SJCRH30 (cell line): ENCODE measurements around the gene SYNGR1. TPM values are rescaled to one million over a fixed set of nuclear protein-coding genes. Genes with fewer than 3 reads are reported as not detected.
"Not testable (repeated sequence)": the region's sequence is repeated elsewhere in the genome, so short reads cannot be mapped to it uniquely, and the experiment has no call there.

Source experiments
- DNase-seq, 2 experiments: peaks; one replicate each; pipeline ENCODE4 v3.0.0-alpha.2; 2015 to 2020
- H3K27ac ChIP-seq: fragments of 250-450 bp; sonication (Bioruptor Pico); 2 replicates; pipeline ENCODE4 v1.5.1; 2020; ENCODE audit warnings: mild to moderate bottlenecking, moderate library complexity
- H3K27me3 ChIP-seq: fragments of 250-450 bp; sonication (Bioruptor Pico); 2 replicates; pipeline ENCODE4 v1.5.1; 2020; ENCODE audit warnings: mild to moderate bottlenecking, moderate library complexity
- H3K36me3 ChIP-seq: fragments of 250-450 bp; sonication (Bioruptor Pico); 2 replicates; pipeline ENCODE4 v1.5.1; 2020; ENCODE audit warnings: mild to moderate bottlenecking, moderate library complexity
- H3K4me1 ChIP-seq: fragments of 250-450 bp; sonication (Bioruptor Pico); 2 replicates; pipeline ENCODE4 v1.5.1; 2020; ENCODE audit warnings: mild to moderate bottlenecking, moderate library complexity
- H3K4me3 ChIP-seq: fragments of 250-450 bp; sonication (Bioruptor Pico); 2 replicates; pipeline ENCODE4 v1.5.1; 2020; ENCODE audit warnings: mild to moderate bottlenecking, moderate library complexity
- H3K9me3 ChIP-seq: fragments of 250-450 bp; sonication (Bioruptor Pico); replicated peaks from 2 replicates; pipeline ENCODE4 v1.5.1; 2020; ENCODE audit warnings: mild to moderate bottlenecking, moderate library complexity
- total RNA-seq: library from RNA; depleted of rRNA; stranded (reverse); fragments of >200 nt; shearing (Covaris generic); gene quantifications from 2 replicates; pipeline ENCODE4 v1.2.3, GENCODE V29; 2014

The SYNGR1 gene
- total RNA-seq, 1 experiment from 2014 or later, result 3.2 TPM

DNA sequence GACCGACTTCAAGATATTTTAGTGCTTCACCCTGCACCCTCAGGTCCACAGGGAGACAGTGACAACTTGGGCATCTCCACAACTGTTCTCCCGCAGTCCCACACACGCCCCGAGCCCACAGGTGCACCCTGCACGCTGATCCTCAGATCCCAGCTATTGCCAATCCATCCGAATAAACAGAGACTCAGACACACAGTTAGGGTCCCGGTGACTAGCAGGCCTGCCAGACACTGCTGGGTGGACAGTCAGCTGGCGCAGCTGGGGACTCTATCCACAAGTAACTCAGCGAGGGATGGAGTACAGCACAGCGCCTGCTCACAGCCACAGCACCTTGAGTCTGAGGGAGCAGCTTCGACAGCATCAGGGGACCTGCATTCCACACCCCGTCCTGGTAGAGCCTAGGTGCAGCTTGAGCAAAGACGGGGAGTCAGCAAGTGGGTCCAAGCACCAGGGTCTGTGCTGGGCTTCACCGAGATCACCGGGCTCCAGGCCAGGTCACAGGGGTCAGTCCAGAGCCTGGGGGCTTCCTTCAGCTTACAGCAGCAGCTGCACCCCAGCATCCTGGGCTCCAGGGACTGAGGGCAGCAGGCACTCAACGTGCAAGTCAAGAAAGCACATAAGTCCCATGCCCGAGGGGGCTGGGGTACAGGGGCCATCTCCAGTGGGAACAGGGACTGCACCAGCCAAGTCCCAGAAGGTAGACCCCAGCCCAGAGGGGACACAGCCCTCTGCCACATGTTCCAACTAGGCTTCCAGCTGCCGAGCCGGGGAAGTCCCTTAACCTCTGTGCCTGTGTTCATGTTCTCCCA lies 38.0 kb upstream of the SYNGR1 start:
- peak in 1 of 2 experiments; percentile 37 for DNase-seq
- no peak overlapping the region for H3K4me3 ChIP-seq
- no peak overlapping the region for H3K27ac ChIP-seq
- H3K27me3 ChIP-seq, result no peaks in the 10 kb centered on the region
- peaks cover 55% of the 10 kb centered on the region for H3K36me3 ChIP-seq
- H3K4me1 ChIP-seq, result peaks cover 22% of the 10 kb centered on the region
- H3K9me3 ChIP-seq, result no peaks in the 10 kb centered on the region

DNA sequence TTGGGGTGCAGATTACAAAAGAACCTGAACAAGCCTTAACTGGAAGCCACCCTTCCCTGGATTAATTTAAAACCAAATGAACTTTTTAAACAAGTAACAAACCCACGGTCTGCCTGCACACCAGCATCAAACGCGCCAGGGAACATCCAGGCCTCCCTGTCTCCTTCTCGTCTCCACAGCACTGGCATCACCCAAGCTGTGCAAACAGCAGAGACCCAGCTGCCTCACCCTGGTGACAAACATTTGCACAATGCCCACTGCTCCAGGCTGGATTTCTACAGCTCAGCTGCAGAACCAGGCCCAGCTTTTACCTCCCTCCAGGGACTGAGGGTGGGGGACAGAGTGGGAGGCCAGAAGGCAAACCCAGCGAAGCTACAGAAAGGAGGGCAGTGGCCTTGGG lies 37.4 kb upstream of the SYNGR1 start:
- Histone ChIP-seq H3K9me3 (no peaks in the 10 kb centered on the region), H3K4me3 (no peak overlapping the region), H3K4me1 (peaks cover 22% of the 10 kb centered on the region), H3K27ac (no peak overlapping the region), H3K36me3 (peaks cover 61% of the 10 kb centered on the region), H3K27me3 (no peaks in the 10 kb centered on the region)
- no peak for DNase-seq

DNA sequence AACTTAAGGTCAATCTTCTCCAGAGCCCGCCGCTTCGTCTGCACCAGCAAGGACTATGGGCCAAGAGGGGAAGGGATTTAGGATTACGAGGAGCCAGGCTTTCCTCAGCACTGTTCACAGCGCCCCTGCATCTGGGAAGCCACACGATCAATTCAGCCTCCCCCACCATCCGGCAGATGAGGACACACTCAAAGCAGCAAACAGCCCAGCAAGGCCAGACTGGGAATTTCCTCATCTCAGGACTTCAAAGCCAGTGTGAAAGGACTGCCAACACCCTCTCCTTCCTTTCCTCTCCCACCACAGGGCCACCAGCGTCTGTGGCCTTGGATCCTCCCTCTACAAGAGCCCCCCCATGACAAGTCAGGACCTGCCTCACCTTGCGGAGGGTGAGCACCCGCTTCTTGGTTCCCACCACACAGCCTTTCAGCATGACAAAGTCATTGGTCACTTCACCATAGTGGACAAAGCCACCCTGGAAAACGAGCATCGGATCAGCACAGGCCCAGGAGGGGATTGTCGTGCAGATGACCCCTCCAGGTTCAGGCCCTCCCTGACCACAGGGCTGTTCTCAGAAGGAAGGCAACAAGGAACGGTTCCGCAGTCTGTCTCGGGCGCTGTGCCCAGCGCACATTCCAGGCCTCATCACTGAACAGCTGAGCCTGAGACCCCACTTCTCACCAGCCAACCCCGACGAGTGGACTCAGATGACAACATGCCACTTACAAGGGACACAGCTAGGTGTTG lies 36.4 kb upstream of the SYNGR1 start:
- H3K27ac ChIP-seq, result no peak overlapping the region
- DNase-seq, result no peak

DNA sequence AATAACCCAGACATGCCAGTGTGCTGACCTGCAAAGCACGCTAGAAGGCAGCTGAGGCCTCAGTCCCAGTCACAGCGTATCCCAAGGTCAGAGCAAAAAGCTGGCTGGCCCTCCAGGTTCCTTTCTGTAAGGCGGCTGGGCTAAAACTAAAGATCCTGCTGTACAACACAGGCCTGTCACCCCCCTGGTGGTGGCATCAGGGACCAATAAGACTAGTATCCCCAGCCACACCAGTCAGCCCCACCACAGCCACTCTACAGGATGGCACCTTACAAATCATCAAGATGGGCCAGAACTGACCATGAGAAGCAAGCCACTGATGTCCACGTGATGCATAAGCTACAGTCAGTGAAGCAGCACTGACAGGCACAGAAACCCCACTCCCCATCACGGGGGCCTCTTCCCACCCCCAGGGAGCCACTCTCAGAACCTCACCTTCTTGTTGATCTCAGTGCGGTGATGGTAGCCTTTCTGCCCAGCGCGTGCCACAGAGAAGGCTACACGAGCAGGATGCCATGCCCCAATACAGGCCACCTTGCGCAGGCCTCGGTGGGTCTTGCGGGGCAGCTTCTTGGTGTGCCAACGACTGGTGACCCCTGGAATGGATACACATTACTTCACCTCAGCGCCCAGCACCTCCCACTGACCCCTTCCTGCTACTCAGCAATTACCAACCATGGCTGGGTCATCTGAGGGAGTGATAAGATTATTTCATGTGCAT lies 35.4 kb upstream of the SYNGR1 start:
- H3K36me3 ChIP-seq, result peaks cover 77% of the 10 kb centered on the region
- H3K4me1 ChIP-seq, result peaks cover 13% of the 10 kb centered on the region
- no peak overlapping the region for H3K4me3 ChIP-seq
- no peak overlapping the region for H3K27ac ChIP-seq
- DNase-seq, result no peak
- no peaks in the 10 kb centered on the region for H3K9me3 ChIP-seq
- no peaks in the 10 kb centered on the region for H3K27me3 ChIP-seq

More for the DNA sequence above, 36.4 kb upstream of the SYNGR1 start:
- H3K36me3 ChIP-seq, result peaks cover 72% of the 10 kb centered on the region
- H3K4me3 ChIP-seq, result no peak overlapping the region
- H3K9me3 ChIP-seq, result no peaks in the 10 kb centered on the region
- no peaks in the 10 kb centered on the region for H3K27me3 ChIP-seq
- peaks cover 20% of the 10 kb centered on the region for H3K4me1 ChIP-seq

DNA sequence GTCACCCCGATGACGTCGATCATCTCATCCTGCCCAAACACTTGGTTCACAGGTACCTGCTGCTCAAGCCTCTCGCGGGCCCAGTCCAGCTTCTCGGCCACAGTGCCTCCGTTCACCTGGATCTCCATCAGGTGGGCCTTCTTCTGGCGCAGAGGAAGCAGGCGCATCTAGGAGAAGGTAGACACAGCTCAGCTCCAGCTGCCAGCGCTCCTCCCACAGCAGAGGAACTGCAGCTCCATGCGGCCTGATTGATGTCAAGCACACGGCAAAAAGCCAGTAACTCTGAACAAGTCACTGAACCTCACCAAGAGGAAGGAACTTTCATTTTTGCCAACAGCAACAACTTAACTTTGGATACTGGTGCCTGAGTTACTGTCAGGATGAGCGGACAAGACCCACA lies 34.4 kb upstream of the SYNGR1 start:
- peaks cover 9% of the 10 kb centered on the region for H3K4me1 ChIP-seq
- DNase-seq, result no peak
- H3K27me3 ChIP-seq, result no peaks in the 10 kb centered on the region
- no peaks in the 10 kb centered on the region for H3K9me3 ChIP-seq
- no peak overlapping the region for H3K27ac ChIP-seq
- H3K36me3 ChIP-seq, result peaks cover 77% of the 10 kb centered on the region
- no peak overlapping the region for H3K4me3 ChIP-seq

DNA sequence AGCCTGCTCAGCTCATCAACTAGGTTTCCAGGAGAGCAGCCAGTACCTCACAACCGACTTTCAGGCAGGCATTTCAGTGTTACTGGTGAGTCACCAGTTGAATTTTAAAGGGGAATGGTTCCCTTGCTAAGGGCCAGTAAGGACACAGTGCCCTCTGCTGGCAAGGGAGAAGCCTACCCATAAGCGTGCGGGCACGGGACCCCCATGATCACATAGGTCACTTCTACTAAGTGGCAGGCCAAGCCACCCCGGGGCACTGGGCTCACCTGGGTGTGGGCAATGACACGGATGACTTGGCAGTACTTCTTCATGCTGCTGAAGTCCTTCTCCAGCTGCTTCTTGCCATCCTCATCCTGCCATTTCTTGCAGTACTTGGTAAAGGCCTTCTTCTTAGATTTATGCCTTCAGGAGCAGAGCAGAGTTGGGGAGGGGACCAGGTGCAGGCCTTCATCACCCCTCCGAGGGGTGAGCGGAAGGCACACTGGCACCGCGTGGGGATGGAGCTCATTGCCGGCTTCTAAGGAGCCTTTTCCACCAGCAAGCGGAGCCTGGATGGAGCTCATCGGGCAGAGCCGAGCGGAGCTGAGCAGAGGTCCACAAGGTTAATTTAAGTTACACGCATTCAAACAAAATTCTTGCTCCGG lies 33.2 kb upstream of the SYNGR1 start:
- Histone ChIP-seq H3K27ac (no peak overlapping the region), H3K27me3 (no peaks in the 10 kb centered on the region), H3K36me3 (peaks cover 74% of the 10 kb centered on the region), H3K9me3 (no peaks in the 10 kb centered on the region), H3K4me3 (peak overlapping the region; percentile 72; the same call in 1 of the 2 replicates), H3K4me1 (peaks cover 9% of the 10 kb centered on the region)
- DNase-seq, result peak; percentile 59 to 75

DNA sequence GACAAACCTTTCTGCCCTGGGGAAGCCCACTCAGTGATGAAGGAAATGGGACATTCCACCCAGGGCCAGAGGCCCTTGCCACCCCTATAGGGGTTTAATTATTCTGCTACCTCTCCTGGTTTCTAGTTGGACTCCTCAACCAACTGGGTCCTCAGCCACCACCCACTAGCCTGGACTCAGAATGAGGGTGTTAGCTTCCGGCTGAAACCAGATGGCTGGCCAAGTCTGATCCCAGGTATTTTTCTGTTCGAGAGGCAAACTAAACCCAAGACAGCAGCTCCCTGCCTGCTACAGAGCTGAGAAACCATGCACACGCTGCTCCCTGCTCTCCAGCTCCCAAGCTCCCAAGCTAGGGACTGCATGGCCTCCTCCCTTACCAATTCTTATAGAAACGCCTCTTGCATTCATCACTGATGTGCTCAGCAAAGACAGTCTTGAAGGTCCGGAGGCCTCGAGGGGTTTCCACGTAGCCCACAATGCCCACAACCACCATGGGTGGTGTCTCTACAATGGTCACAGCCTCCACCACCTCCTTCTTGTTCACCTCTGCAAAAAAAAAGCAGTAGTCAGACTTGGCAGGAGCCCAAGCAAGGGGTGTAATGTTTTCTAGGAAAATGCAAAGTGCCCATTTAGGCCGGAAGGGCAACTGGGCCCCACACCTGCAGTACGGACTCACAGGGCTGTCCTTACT lies 32.6 kb upstream of the SYNGR1 start:
- peaks cover 9% of the 10 kb centered on the region for H3K4me1 ChIP-seq
- no peak for DNase-seq

DNA sequence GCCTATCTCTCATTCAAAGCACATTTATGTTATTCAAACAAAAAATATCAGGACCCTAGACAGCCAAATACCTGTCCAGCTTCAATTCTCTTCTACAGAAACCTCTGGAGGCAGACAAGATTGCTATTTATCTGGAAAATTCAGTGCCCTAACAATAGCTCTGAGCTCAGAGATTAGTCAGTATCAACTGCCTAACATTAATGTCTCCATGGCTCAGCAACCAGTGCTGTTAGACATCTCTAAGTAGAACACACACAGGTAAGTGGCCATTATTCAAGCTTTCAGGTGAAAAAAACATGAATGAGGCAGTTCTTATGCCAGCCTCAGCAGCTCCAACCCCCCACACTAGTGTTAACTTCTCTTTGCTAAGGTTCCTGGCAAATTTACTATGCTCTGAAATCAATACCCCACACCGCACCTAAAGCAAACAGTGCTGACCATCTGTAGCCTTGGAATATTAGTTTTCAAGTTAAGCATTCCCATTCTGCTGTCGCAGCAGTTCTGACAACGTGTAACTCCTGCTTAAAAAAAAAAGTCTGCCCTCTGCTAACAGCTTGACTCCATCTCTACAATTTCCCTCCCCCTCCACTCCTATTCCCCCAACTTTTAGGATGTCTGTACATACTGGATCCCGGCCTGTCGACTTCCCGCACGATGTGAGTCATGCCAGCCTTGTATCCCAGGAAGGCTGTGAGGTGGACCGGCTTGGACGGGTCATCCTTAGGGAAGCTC lies 31.9 kb upstream of the SYNGR1 start:
- no peak for DNase-seq
- H3K4me1 ChIP-seq, result peaks cover 9% of the 10 kb centered on the region
- no peaks in the 10 kb centered on the region for H3K9me3 ChIP-seq
- peak overlapping the region; percentile 93 for H3K27ac ChIP-seq
- peak overlapping the region; percentile 72 for H3K4me3 ChIP-seq
- no peaks in the 10 kb centered on the region for H3K27me3 ChIP-seq
- H3K36me3 ChIP-seq, result peaks cover 61% of the 10 kb centered on the region

More for the DNA sequence above, 32.6 kb upstream of the SYNGR1 start:
- Histone ChIP-seq H3K36me3 (peaks cover 68% of the 10 kb centered on the region), H3K4me3 (peak overlapping the region; percentile 72), H3K27ac (peak overlapping the region; percentile 93; the same call in 1 of the 2 replicates), H3K27me3 (no peaks in the 10 kb centered on the region), H3K9me3 (no peaks in the 10 kb centered on the region)

DNA sequence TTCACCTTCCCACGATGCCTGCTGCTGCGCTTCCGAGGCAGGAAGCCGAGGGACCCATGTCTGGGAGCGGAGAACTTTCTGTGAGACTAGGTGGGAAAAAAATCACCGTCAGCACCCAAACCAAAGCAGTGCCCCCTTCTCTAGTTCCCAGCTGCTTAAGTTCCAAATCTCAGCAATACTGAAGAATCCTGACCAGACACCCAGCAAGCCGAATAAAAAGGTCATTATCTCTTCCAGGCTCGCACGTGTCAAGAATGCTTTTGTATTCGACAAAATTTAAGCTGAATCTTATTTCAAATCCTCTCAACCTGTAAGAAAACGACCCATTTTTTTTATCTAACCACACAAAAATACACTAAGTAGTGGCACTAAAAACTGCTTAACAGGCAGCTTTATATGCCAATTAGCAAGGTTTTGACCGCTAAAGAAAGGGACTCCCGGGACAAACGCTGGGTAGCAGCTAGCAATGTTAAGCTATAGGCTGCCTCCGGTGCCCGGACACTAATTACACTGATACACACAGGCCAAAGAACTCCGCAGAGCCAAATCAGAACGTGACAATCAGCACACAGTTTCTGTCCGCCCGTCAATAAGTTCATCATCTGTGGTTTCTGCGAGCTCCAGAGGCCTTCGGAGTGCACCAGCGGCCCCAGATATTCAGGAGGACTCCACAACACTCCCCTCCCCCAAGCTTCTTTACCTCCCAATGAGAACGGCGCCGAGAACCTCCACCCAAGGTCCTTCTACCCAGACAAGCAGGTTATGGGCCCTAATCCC lies 31.1 kb upstream of the SYNGR1 start:
- Histone ChIP-seq H3K27me3 (no peaks in the 10 kb centered on the region), H3K36me3 (peaks cover 53% of the 10 kb centered on the region), H3K4me1 (peaks cover 9% of the 10 kb centered on the region), H3K9me3 (no peaks in the 10 kb centered on the region), H3K27ac (peak overlapping the region; percentile 93), H3K4me3 (peak overlapping the region; percentile 72)
- DNase-seq, result no peak

DNA sequence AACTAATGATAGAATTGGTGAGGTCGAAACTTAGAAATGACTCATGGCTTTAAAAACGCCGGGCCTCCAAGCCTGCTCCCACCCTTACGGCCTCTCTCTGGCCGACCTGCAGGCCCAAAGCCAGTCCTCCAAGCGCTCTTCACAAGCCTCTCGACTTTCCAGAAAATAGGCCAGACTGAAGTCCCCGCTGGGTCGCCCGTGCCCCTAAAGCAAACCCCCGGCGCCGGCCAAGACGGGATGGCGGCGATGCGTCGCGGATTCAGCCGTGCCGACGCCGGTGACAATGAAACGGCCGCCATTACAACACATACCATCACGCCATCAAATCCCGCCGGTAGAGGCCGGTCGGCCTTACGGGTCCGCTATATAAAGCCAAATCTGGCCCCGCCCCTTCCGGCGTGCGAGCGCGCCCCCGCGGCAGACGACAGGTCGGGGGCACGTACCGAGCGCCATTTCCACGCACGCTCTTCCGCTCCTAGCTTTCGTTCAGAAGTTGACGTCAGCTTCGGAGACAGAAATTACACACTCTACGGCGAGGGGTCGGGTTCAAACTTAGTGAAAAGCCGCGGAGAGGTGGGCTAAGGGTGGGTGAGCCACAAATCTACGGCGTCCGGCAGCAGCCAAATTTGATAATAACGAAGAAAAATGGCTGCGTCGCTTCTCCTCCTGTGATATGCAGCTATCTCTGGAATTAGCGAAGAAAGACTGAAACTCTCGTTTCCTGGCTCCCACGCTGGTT lies 30.3 kb upstream of the SYNGR1 start, which contains the start of gene RPL3:
TSS of gene RPL3 (minus strand) at position 340 of the 739 bp plus-strand sequence. CDS start at position 314, 26 bp downstream.
- Histone ChIP-seq H3K4me1 (peaks cover 6% of the 10 kb centered on the region), H3K27ac (peak within 1 kb of the TSS; percentile 93), H3K9me3 (no peaks in the 10 kb centered on the region), H3K36me3 (peaks cover 46% of the 10 kb centered on the region), H3K4me3 (peak within 1 kb of the TSS; percentile 72), H3K27me3 (no peaks in the 10 kb centered on the region)
- peak; percentile 94 to 97 for DNase-seq

DNA sequence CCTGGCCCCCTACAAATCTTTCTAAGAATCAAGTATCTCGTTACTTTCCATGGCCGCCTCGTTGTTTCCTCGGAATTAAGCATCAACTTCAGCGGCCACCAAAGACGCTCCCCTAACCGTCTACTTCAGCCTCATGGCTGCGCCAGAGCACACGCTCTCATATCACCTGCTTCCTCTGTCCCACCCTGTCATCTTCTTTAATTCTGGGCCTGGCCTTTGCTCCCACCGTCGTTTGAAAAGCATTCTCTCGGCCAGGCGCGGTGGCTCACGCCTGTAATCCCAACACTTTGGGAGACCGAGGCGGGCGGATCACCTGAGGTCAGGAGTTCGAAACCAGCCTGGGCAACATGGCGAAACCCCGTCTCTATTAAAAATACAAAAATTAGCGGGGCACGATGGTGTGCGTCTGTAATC lies 29.2 kb upstream of the SYNGR1 start:
- H3K36me3 ChIP-seq, result peaks cover 34% of the 10 kb centered on the region
- H3K4me3 ChIP-seq, result peak overlapping the region; percentile 72
- H3K27me3 ChIP-seq, H3K9me3 ChIP-seq, DNase-seq, H3K4me1 ChIP-seq: not testable (repeated sequence)
- peak overlapping the region; percentile 93; the same call in 1 of the 2 replicates for H3K27ac ChIP-seq

DNA sequence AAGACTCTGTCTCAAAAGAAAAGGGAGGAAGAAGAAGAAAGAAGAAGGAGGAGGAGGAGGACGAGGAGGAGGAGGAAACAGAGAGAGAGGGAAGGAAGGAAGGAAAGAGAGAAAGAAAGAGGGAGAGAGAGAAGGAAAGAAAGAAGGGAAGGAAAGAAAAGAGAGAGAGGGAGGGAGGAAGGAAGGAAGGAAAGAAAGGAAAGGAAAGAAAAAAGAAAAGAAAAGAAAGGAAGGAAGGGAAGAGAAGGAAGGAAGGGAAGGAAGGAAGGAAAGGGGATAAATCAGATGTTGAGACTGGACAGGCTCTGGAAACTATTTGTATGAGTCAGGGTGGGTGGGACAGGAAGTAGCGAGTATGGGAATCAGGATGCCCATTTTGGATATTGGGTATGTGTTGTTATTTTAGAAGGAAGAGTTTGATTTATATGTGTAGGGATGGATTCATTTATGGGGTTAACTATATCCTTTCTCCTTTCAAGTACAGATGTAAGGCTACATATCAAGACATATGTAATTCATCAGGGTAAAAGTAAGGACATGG lies 24.3 kb upstream of the SYNGR1 start:
- no peaks in the 10 kb centered on the region for H3K4me1 ChIP-seq
- no peaks in the 10 kb centered on the region for H3K27me3 ChIP-seq
- no peak overlapping the region for H3K27ac ChIP-seq
- no peak overlapping the region for H3K4me3 ChIP-seq
- no peaks in the 10 kb centered on the region for H3K9me3 ChIP-seq
- no peak for DNase-seq
- H3K36me3 ChIP-seq, result no peaks in the 10 kb centered on the region
